LNCaP clone FGC (cell line): ENCODE results near the gene CCDC146.

ENCODE experiments used
- DNase-seq: peaks from one replicate; pipeline ENCODE4 v3.0.0-alpha.2; 2011; ENCODE audit warnings: low read depth
- H3K4me3 ChIP-seq: 2 replicates; pipeline ENCODE4 v1.5.1; 2011; ENCODE audit warnings: mild to moderate bottlenecking, low read depth, low read length, control low read depth
- TF ChIP-seq, protein P1 (sequence below): IDR thresholded peaks from 2 replicates; pipeline ENCODE4 v1.5.1; 2012; ENCODE audit warnings: mild to moderate bottlenecking; ENCODE audit not compliant: control insufficient read depth, insufficient read depth; ENCODE audit errors: extremely low read depth

The CCDC146 gene

DNA sequence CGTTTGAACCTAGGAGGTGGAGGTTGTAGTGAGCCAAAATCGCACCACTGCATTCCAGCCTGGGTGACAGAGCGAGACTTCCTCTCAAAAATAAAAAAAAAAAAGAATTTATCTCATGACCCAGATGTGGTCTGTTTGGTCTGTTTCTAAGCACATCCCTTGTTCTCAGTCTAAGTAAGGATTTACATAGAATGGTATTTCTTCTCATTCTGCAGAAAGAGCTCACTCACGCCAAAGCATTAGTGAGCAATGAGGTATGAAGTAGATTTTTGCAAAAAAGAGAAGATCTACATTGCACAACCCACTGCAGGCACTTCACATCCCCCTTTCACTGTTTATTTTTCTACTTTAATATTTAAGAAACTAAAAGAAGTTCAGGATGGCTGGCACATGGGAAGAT is 153.7 kb downstream of the CCDC146 start:
- H3K4me3 ChIP-seq = no peak overlapping the region
- no peak for DNase-seq
- TF ChIP-seq, protein P1, sequence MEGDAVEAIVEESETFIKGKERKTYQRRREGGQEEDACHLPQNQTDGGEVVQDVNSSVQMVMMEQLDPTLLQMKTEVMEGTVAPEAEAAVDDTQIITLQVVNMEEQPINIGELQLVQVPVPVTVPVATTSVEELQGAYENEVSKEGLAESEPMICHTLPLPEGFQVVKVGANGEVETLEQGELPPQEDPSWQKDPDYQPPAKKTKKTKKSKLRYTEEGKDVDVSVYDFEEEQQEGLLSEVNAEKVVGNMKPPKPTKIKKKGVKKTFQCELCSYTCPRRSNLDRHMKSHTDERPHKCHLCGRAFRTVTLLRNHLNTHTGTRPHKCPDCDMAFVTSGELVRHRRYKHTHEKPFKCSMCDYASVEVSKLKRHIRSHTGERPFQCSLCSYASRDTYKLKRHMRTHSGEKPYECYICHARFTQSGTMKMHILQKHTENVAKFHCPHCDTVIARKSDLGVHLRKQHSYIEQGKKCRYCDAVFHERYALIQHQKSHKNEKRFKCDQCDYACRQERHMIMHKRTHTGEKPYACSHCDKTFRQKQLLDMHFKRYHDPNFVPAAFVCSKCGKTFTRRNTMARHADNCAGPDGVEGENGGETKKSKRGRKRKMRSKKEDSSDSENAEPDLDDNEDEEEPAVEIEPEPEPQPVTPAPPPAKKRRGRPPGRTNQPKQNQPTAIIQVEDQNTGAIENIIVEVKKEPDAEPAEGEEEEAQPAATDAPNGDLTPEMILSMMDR = no peak

GRCh38 chr7:77281780-77282478 is 159.5 kb downstream of the CCDC146 start:
- no peak for DNase-seq
- no peak overlapping the region for H3K4me3 ChIP-seq
- TF ChIP-seq, protein P1 = no peak

- H3K4me3 ChIP-seq = no peak overlapping the region
- no peak for DNase-seq
- TF ChIP-seq, protein P1 = no peak
Observed at GRCh38 chr7:77282897-77283296, 160.5 kb downstream of the CCDC146 start.

DNA sequence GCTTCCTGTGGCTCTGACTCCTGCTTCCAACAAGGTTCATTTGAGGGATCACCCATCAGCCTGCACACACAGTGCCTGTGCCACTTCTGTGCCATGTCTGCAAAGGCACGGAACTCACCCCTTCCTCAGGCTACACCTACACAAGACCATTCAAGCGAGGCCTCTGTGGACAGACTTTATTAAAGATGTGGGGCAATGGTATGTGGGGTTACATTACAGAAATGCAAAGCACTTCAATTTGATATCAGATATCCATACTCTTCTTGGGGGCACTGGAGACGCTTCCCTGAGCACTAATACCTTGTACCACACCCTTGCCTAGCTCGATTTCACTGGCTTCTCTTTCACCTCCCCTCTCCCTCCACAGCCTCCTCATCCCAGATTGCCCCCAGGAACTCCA is 161.6 kb downstream of the CCDC146 start:
- H3K4me3 ChIP-seq = no peak overlapping the region
- no peak for DNase-seq
- TF ChIP-seq, protein P1 = no peak

- DNase-seq = no peak
- TF ChIP-seq, protein P1 = no peak
- H3K4me3 ChIP-seq = no peak overlapping the region
Observed at GRCh38 chr7:77284616-77285015, 162.2 kb downstream of the CCDC146 start.

GRCh38 chr7:77288676-77289320 is 166.4 kb downstream of the CCDC146 start:
- no peak for DNase-seq
- TF ChIP-seq, protein P1 = no peak
- H3K4me3 ChIP-seq = no peak overlapping the region

GRCh38 chr7:77289387-77289786 is 167.0 kb downstream of the CCDC146 start:
- no peak overlapping the region for H3K4me3 ChIP-seq
- TF ChIP-seq, protein P1 = no peak
- no peak for DNase-seq
